WERI-Rb-1 (cell line): Measurements from ENCODE around the gene GABRG3.

ENCODE experiments used
- DNase-seq: peaks from one replicate; pipeline ENCODE4 v3.0.0-alpha.2; 2020
- H3K27ac ChIP-seq: fragments of 250-450 bp; sonication (Bioruptor Pico); 2 replicates; pipeline ENCODE4 v1.5.1; 2020; ENCODE audit warnings: mild to moderate bottlenecking, moderate library complexity
- H3K27me3 ChIP-seq: fragments of 250-450 bp; sonication (Bioruptor Pico); 2 replicates; pipeline ENCODE4 v1.5.1; 2021; ENCODE audit warnings: mild to moderate bottlenecking, low read depth, moderate library complexity; ENCODE audit not compliant: insufficient read depth, severe bottlenecking
- H3K36me3 ChIP-seq: fragments of 250-450 bp; sonication (Bioruptor Pico); 2 replicates; pipeline ENCODE4 v1.5.1; 2020; ENCODE audit warnings: mild to moderate bottlenecking, moderate library complexity
- H3K4me3 ChIP-seq: 2 replicates; pipeline ENCODE4 v1.5.1; 2011; ENCODE audit warnings: low read depth, mild to moderate bottlenecking, control low read depth, low read length
- H3K9me3 ChIP-seq: fragments of 250-450 bp; sonication (Bioruptor Pico); 2 replicates; pipeline ENCODE4 v1.5.1; 2021; ENCODE audit warnings: mild to moderate bottlenecking, moderate library complexity; ENCODE audit not compliant: severe bottlenecking
- CTCF ChIP-seq: IDR thresholded peaks from 2 replicates; pipeline ENCODE4 v1.5.1; 2011; ENCODE audit warnings: low read depth, mild to moderate bottlenecking, control low read depth, inconsistent platforms, low read length

GABRG3 gene

DNA sequence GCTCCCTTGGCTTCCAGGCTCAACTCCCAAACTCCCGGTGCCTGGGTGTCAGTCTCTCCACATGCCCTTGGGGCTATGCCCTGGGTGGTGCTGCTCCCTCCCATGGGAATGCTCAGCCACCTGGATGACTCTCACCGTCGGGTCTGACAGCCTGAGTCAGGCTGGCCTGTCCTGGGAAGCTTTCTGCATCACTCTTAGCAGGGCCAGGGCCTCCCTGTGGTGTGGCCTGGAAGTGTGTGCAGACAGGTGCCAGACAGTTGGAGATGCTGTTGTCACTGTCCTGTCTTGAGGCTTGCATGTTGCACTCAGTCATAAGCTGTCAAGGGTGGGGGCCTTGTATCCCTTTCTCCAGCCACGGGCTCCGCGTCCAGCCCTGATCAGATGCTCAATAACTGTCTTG, 71.7 kb downstream of the GABRG3 start:
- no peak for DNase-seq
- Histone ChIP-seq H3K4me3 (no peak overlapping the region), H3K9me3 (no peaks in the 10 kb centered on the region), H3K36me3 (no peaks in the 10 kb centered on the region), H3K27ac (no peak overlapping the region), H3K27me3 (no peaks in the 10 kb centered on the region)
- no peak for TF ChIP-seq CTCF

DNA sequence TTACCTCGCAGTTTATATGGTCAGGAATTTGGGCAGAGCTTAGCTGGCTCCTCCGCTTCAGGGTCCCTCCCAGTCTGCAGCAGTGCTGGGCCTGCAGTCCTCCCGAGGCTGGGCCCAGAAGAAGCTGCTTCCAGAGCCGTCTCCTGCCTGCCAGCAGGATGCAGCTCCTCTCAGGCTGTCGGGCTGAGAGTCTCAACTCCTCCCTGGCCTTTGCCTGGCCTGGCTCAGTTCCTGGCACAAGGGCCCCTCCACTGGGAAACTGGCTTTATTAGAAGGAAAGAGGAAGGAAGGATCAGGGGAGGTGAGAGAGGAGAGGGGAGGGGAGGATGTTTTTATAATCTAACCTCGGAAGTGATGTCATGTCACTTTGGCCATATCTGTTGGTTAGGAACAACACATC, 72.8 kb downstream of the GABRG3 start:
- H3K9me3 ChIP-seq, result no peaks in the 10 kb centered on the region
- no peaks in the 10 kb centered on the region for H3K27me3 ChIP-seq
- H3K36me3 ChIP-seq, result no peaks in the 10 kb centered on the region
- H3K27ac ChIP-seq, result no peak overlapping the region
- no peak for DNase-seq
- no peak overlapping the region for H3K4me3 ChIP-seq
- TF ChIP-seq CTCF, result no peak

- TF ChIP-seq CTCF, result no peak
- H3K27me3 ChIP-seq, result no peaks in the 10 kb centered on the region
- no peak overlapping the region for H3K4me3 ChIP-seq
- no peak overlapping the region for H3K27ac ChIP-seq
- no peaks in the 10 kb centered on the region for H3K9me3 ChIP-seq
- DNase-seq, result no peak
- no peaks in the 10 kb centered on the region for H3K36me3 ChIP-seq
These were observed 74.8 kb downstream of the GABRG3 start for GRCh38 chr15:27045796-27046195.

- Histone ChIP-seq H3K4me3 (no peak overlapping the region), H3K27me3 (no peaks in the 10 kb centered on the region), H3K9me3 (no peaks in the 10 kb centered on the region), H3K27ac (no peak overlapping the region), H3K36me3 (no peaks in the 10 kb centered on the region)
- TF ChIP-seq CTCF, result no peak
- DNase-seq, result no peak
These were observed 75.9 kb downstream of the GABRG3 start for GRCh38 chr15:27046880-27047279.

DNA sequence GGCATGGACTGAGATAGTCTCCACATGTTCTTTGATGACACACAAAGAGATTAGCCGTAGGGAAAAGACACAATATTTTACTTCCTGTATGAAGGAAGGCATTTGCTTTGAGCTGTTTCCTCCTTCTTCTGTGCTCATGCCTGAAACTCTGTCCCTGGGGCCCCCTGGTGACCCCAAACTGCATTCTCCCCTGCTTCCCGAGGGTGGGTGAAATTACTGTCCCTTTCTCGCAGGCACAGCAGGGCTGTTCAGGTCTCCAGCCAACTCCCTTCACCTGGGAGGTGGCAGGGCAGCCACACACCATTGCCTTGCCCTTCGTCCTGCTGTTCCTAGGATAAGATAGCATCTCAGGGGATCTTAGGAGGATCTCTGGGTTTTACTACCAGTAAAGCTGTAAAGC, 79.2 kb downstream of the GABRG3 start:
- Histone ChIP-seq H3K27ac (no peak overlapping the region), H3K27me3 (no peaks in the 10 kb centered on the region), H3K9me3 (no peaks in the 10 kb centered on the region), H3K4me3 (no peak overlapping the region), H3K36me3 (no peaks in the 10 kb centered on the region)
- no peak for TF ChIP-seq CTCF
- DNase-seq, result no peak

- Histone ChIP-seq H3K4me3 (no peak overlapping the region), H3K9me3 (no peaks in the 10 kb centered on the region), H3K36me3 (no peaks in the 10 kb centered on the region), H3K27ac (no peak overlapping the region), H3K27me3 (no peaks in the 10 kb centered on the region)
- no peak for DNase-seq
- no peak for TF ChIP-seq CTCF
These were observed 83.4 kb downstream of the GABRG3 start for GRCh38 chr15:27054426-27054825.
